Epithelial cell of prostate (primary cell): Measurements from ENCODE around the gene ZBP1.

Experiments
- DNase-seq: peaks from one replicate; pipeline ENCODE4 v3.0.0-alpha.2; 2011; ENCODE audit warnings: low read depth, low spot score
- H3K27ac ChIP-seq: fragments of 450-650 bp; 2 replicates; pipeline ENCODE4 v1.5.1; 2017; ENCODE audit warnings: mild to moderate bottlenecking

Gene ZBP1

DNA sequence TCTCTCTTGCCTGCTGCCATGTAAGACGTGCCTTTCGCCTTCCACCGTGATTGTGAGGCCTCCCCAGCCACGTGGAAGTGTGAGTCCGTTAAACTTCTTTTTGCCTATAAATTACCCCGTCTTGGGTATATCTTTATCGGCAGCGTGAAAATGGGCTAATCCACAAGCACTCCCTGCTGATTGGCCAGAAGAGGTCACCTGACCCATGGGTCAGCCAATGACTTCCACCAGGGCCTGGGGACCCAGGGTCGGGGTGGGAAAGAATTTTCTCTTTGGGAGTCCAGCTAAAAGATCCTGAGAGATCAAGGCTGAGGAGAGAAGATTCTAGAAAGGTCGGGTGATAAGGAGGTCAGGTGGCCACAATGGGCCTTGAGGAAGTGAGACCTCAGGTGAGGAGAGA, 17.1 kb downstream of the ZBP1 start:
- no peak overlapping the region for H3K27ac ChIP-seq
- no peak for DNase-seq

DNA sequence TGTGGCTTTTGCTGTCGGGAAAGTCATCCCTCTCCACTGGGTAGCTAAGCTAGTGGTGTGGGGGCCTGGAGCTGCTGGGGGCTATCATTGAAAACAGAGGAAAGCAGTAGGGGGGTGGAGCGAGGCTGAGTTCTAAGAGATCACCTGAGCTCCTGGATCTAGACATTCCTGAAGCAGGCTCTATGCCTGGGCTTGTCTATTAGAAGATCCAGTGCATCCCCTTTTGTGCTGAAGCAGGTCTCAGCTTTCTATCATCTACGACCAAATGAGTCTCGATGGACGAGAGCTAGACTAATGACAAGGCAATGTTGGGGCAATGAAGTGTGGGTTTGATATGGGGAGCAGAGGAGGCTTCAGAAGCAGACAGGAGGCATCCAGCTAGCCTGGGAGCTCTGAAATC, 18.5 kb downstream of the ZBP1 start:
- no peak overlapping the region for H3K27ac ChIP-seq
- no peak for DNase-seq

DNA sequence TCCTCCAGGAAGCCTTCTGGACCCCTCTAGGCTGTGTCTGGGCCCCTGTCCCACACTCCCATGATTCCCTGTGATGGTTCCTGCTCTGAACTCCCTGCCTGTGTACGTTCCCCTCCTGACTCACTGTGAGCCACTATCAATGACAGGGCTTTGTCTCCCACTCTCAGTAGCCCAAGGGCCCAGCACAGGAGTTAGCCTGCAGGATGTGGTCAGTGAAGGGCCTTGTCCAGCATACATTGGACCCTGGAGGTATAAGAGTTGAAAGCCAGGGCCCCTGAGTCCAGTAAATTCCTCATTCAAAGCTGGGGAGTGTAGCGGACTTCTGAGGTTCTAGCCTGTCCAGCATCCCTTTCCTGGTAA, 19.0 kb downstream of the ZBP1 start:
- no peak for DNase-seq
- no peak overlapping the region for H3K27ac ChIP-seq

DNA sequence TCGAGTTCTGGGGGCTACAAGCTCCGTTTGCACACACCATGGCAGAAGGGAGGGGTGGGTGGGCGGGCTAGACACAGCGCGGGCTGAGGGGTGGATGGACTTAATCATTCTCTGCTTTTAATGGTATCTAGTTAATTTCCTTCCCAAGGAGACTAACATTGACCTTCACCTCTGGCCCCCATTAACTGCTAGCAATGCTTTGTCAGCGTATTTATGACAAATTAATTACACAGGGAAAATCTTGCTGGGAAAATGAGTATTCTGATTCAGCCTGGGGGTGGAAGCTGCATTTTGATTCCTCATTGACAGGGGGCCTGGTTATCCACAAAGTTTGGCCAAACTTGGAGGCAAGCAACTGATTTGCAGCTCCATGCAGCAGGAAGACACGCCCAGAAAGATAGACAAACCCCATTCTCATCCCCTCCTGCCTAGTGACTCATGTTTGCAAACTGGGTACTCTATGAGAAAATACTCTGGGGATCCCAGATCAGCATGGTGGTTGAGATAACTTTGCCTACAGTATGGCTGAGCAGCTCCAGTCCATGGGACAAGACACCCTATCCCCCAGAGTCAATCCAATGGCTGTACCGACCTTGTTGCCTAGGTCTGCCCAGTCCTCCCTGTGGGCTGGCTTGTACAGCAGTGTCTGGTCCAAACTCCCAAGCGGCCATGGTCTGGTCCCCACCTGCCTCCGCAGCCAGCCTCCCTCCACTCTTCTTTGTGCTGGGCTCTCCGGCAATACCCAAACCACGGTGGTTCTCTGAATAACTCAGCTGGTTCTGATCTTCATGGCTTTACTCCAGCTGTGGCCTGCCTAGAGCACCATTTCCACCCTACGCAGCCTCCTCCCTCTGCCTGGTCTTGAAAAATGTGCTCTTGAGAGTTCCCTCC, 19.7 kb downstream of the ZBP1 start:
- DNase-seq = no peak
- H3K27ac ChIP-seq = no peak overlapping the region

DNA sequence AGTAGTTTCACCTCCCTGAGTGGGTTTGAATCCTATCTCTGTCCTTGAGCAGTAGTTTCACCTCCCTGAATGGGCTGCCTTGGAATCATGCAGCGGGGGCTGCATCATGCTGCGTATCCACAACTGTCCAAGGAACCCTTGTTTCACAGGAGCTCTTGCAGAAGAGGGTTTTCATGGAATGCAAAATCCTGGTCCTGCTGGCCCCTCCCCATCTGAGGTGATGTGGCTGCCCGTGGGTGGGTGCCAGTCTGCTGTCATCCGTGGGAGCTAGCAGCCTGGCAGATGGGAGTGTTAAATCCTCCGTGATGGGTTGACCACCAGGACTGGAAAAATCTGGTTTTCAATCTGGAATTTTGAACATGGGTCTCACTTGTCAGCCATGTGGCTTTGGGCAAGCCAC, 21.7 kb downstream of the ZBP1 start:
- H3K27ac ChIP-seq = no peak overlapping the region
- no peak for DNase-seq

DNA sequence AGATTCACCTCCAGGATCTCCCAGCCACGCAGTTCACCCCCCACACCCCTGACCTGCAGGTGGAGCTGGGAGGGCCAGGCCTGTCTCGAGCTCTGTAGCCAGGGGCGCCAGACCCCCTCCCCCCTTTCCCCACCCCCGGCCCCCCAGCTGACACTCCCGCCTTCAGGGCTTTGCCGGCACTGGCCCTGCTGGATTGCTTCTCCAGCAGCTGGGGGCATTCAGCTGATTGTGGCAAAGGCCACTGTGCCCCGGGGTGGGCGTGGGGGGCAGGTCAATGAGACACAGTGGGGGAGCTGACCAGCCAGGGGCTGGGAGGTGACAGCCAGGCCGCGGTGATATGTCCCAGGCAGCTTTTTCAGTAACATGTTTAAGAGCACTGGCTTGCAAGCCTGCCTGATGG, 22.2 kb downstream of the ZBP1 start:
- no peak overlapping the region for H3K27ac ChIP-seq
- DNase-seq = no peak

DNA sequence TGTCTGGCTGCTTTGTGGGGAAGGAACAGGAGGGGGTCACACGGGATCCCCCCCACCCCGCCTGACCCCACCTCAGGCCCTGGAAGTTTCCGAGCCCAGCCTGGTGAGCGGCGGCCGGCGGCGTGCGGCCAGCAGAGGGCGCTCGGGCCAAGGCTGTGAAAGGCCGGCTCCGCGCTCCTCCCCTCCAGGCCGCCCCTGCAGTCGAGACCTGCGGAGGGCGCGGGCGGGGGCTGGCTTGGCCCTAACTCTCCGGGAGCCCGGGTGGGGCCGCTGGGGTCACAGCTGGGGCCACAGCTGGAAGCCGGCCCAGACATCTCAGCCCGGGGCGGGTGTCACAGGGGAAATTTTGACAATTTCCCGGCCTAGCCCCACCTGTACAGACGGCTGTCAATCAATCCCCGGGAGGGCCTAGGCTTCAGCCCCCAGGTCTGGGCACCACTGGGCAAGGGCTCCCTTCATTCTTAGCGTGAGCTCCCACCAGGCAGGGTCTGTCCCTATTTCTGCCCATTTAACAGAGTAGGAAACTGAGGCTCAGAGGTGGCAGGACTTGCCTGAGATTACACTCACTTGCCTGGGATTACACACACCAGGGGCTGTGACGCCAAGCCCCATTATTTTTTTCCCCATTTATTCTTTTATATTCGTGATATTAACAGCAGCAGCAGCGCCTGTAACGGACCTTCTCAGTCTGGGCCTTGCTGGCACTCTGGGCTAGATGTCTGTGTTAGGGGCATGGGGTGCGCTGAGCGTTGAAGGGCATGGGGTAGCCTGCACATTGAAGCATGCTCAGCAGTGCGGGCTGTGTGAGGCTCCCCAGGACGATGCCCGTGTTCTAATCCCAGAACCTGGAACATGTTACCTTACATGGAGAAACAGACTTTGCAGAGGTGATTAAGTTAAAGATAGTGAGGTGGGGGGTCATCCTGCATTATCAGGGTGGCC, 23.0 kb downstream of the ZBP1 start:
- no peak for DNase-seq
- H3K27ac ChIP-seq = no peak overlapping the region

DNA sequence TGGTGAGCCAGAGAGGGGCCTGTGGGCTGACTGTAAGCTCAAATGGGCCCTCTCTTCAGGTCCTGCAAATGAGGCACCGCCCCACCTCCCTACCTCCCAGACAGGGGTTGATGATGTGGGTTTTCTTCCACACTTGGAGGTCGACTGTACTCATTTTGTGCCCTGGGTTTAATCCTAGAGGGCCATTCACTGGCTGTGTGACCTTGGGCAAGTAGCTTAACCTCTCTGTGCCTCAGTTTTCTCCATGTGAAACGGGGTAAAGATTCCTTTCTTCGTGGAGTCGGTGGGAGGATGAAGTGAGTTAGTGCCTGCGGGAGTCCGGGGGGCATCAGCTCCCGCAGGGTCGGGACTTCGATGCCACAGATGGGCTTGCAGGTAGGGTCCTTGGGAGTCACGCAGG, 23.9 kb downstream of the ZBP1 start:
- no peak for DNase-seq
- H3K27ac ChIP-seq = no peak overlapping the region

DNA sequence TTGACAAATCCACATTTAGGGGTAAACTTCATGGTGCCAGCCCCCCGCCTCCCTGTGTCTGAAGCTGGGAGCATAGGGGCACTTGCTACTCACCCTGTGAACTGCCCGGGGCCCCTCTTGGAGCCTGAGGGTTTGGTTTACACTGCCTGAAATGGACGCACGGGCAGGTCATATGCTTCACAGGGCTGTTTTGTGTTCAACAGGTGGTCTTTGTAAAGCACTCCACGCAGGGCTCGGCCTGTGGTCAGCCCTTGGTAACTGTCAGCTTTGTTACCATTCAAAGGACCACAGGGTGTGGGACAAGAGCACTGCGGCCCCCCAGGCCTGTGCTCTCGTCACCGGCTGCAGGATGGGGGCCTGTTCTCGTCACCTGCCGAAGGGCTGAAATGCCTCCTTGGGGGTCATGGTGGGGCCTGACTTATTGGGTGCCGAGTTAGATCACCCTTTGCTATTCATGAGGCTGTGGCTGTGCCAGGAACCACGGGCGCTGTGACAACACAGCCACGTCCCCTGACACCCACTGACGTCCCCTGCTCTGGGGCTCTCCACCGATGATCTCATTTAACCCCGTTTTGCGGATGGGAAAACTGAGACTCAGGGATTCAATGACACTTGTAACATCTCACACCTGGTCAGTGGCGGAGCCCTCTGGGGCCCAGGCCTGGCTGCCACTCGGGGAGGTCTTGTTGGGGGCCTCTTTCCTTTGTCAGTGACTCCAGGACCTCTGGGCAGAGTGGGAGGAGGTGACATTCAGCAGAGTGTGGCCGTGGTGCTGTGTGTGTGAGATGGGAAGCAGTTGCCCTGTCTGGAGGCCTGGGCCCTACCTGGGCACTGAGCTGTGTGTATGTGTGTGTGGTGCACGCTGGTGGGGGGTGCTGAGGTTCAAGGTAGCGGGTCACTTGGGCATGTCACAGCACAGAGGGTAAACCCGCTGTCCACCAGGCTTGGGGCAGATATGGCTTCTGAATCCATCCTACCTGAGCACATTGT, 24.9 kb downstream of the ZBP1 start:
- no peak overlapping the region for H3K27ac ChIP-seq
- DNase-seq = no peak

DNA sequence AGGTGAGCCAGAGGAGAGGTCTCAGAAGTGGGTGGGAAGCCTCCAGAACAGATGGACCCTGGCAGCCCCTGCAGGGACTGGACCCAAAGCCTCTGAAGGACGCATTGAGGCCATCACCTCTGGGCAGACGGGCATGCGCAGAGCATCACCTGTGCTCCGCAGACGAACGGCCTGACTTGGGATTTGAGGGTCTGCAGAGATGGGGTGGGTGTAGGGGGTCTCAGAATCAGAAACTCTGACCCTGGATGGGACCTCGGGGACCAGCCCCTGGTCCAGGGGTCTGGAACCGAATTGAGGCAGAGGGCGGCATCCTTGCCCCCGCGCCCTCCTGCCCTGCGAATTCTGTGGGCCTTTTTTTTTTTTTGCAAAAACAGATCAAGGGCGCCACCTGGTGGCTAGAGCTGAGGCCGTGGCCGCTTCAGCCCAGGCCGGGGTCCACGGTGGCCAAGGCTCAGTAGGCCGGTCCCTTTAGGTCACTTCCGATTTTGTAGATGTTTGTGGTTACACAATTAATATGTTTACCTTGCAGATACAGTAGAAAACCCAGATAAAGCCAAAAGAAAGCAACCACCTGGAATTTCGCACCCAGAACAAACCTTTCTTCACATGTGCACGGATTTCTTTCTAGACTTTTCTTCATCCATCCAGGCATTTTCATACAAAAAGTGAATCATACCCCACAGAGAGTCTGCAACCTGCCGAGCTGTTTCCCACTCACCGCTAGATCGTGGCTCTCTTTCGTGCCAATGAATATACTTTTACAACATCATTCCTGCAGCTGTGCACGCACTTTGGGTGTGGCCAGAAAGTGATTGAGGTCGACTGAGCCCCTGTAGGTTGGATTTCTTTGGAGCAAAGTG, 25.9 kb downstream of the ZBP1 start:
- no peak for DNase-seq
- H3K27ac ChIP-seq = no peak overlapping the region

DNA sequence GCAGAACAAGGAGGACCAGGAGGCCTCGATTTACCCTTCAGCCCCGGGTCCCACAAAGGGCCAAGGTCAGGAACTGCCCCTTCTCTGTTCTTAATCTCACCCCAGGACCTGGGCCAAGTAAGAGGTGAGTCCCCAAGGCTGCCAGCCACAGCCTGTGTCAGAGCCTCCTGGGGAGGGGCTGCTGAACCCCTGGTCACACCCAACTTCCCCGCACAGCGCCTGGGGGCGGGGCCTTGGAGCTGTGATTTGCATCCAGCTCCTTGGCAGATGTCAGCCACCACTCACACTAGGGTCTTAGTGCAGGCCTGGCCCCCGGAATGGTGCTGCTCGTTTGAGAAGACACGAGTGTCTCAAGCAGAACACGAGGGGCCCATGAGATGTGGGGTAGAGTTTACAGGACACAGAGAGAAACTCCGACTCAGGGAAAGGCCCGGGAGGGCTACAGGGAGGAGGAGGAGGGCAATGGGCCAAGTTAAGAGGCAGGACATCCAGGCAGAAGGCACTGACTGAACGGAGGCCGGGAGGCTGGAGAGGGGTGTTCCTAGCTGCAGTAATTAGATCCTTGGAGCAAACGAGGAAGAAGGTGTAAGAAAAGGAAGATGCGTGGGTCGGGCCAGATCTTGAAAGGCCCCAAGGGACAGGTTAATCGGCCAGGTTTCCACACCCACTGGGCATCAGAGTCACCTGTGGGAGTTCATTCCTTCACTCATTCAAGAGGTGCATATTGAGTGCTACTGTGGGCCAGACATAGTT, 26.9 kb downstream of the ZBP1 start:
- DNase-seq = no peak
- H3K27ac ChIP-seq = no peak overlapping the region

DNA sequence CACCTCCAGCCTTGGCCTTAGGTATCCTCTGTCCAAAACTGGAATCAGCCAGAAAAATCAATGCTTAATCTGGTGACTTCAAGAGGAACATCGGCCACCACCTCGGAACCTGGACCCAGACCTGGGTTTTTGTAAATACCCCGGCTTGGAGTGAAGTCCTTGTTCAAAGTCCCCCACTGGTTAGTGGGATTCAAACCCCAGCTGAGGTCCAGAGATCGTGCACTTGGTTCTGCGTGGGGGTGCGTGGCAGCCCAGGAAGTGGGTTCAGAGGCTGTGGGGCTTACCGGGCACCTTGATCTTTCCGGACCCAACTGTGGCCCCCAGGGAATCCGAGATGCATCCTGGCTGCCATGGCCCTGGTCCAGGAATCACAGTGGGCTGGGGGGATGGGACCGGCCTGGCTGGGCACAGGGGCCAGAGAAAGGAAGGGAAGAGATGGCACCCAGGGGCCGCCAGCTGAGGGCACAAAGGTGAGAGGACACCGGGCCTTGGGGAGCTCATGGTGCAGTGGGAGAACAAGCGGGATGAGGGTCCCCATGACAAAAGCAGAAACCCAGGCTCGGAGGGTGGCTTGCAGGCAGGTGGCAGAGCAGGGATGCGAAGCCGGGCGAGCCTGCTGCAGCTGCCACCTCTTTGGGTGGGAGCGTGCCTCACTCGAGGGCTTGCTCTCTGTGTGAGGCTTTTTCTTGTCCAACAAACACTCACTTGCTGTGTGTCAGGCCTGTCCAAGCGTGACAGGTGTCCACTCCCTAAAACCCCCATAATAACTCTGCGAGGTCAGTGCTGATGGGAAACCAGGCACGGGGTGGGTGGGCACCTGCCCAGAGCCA, 27.7 kb downstream of the ZBP1 start:
- DNase-seq = no peak
- no peak overlapping the region for H3K27ac ChIP-seq

DNA sequence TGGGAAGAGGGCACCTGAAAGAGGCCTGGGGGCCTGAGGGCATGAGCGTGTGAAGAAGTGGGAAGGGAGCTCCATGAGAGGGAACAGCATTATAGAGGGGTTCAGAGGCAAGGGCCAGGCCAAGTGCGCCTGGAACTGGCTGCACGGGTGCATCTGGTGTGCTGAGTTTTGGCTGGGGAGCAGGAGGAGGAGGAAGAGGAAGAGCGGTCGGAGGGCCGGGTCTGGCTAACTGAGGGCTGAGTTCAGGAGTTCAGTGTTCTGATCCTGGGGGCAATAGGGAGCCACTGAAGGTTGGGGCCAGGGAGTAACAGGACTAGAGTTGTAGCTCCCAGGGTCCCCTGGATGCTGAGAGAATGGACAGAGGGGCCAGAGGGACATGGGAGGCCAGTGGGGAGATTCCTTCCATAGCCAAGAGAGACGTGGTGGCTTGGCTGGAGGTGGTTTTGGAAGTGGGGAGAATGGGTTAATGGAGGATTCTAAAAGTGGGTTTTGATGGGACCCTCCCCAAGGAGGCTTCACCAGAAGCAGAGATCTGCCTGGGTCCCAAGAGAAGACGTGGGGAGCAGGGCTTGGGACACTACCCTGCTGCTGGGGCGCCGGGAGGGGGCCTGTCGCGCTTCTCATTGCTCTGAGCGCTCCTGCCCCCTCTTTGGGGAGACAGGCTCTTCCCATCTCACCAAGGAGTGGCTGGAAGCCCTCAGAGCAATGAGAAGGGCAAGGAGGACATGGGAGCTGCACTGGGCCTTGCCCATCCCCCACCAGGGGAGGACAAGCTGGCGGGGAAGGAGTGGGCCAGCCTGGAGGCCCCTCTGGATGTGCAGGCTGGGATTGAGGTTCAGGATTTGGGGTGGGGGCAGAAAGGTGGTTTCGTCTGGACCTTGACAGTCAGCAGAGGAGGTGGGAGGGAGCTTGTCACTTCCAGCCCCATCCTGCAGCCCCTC, 28.7 kb downstream of the ZBP1 start:
- no peak for DNase-seq
- H3K27ac ChIP-seq = no peak overlapping the region

DNA sequence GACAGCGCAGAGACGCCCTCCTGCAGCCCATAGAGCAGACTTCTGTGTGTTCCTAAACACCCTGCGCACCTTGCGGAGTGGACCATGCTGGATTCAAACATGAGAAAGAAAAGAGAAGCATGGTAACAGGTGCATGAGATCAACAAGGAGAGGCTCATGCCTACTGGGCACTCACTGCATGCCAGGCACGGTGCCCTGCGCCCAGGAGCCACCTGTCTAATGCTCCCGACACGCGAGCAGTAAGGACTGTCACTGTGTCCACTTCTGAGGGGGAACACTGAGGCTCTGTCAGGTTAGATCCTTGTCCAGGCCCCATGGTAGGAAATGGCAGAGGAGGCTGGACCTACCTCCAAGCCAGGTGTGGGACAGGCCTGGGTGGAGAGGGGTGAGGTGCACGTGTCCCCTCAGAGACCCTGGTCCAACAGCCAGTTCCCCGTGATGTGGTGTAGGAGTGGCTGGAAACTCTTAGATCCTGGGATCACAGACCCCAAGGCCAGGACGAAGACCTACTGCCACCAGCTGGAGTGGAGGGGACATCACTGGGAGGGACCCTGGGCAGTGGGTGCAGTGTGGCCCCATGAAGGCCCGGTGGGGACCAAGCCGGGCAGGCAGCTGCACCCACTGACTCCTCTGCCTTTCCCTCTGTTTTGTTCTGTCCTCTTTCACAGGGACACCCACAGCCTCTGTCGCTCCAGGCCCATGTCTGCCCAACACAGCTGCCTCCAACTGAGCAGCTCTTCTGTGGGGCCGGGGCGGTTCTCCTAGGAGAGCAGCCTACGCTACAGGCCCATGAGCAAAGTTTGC, 29.5 kb downstream of the ZBP1 start:
- no peak overlapping the region for H3K27ac ChIP-seq
- no peak for DNase-seq

DNA sequence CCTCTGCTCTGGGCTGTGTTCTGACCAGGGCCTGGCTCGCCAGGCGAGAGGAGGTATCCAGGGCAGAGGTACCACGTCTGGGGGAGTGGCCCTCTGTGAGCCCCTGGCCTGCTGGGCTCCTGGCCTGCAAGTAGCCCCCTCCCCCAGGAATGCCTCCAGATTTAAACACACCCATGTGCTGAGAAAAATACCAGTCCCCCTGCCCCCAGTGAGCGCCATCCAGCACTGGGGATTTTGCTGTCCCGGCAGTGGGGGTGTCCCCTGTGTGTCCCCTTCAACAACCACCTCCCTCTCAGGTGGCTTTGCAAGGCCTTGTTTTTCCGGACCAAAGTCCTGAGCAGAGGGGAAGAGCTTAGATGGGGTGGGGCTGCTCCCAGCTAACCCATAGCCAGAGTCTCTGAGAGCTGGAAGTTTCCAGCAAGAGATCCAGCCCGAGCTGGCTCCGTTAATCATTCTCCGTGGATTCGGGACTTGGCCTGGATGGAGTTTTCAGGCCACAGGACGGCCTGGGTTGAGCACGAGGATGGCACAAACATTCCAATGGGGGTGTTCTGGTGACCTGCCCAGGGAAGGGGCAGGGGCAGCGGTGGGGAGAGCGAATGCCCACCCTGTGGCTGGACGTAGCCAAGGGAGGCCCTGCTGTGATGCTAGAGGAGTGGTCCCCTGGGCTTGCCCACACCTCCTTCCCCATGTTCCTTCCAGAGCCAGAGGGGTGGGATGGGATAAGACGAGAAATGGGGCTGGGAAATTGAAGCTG, 30.3 kb downstream of the ZBP1 start:
- no peak for DNase-seq
- no peak overlapping the region for H3K27ac ChIP-seq
